Endothelial cell of umbilical vein (primary cell): Measurements from ENCODE around the gene GPS1. TPM values are rescaled to one million over a fixed set of nuclear protein-coding genes. Genes with fewer than 3 reads are reported as not detected.

ENCODE experiments used
- BruUV-seq: library from RNA; stranded (reverse); fragments of 400-500 nt; replicated peaks from 2 replicates; lab custom pipeline; 2021; lab: Mats Ljungman, UMichigan
- CTCF ChIA-PET: fragments of 300-600, 350-600 bp; sonication (Branson Sonifier 250); formaldehyde crosslinking; loops from one replicate; lab custom pipeline; 2021; ENCODE audit warnings: antibody characterized with exemption, inconsistent platforms; lab: Charles Lee
- POLR2A ChIA-PET: fragments of 300-600, 350-600 bp; sonication (Branson Sonifier 250); formaldehyde crosslinking; loops from one replicate; lab custom pipeline; 2021; ENCODE audit warnings: antibody characterized with exemption, inconsistent platforms; lab: Charles Lee
- DNase-seq: peaks from one replicate; pipeline ENCODE4 v3.0.0-alpha.2; 2011; ENCODE audit warnings: low read depth, low spot score
- FAIRE-seq: peaks from 2 replicates; lab custom pipeline; 2011; peaks lifted over from hg19 to GRCh38; lab: Jason Lieb, UNC
- H2AFZ ChIP-seq: 2 replicates; pipeline ENCODE4 v1.6.0; 2012; ENCODE audit warnings: low read depth, low read length, control low read depth, inconsistent platforms
- H3K27ac ChIP-seq: 2 replicates; pipeline ENCODE4 v1.5.1; 2011; ENCODE audit warnings: low read depth, mild to moderate bottlenecking, control low read depth, low read length, moderate library complexity; ENCODE audit not compliant: insufficient read depth
- H3K27me3 ChIP-seq, 2 experiments: 2 replicates each; pipeline versions ENCODE4 v1.6.0 to v1.6.1; 2011; ENCODE audit warnings: low read length in 2 of 2, mixed read lengths in 1 of 2; ENCODE audit not compliant: control insufficient read depth in 2 of 2, insufficient read depth in 2 of 2
- H3K36me3 ChIP-seq, 2 experiments: 2 replicates in 1 of 2; 3 replicates in 1 of 2; pipeline ENCODE4 v1.5.1; 2011; ENCODE audit warnings: low read length in 2 of 2, mild to moderate bottlenecking in 1 of 2, moderate library complexity in 1 of 2; ENCODE audit not compliant: control insufficient read depth in 2 of 2, insufficient read depth in 2 of 2; ENCODE audit errors: extremely low read depth in 1 of 2
- H3K4me1 ChIP-seq: 3 replicates; pipeline ENCODE4 v1.5.1; 2011; ENCODE audit warnings: mild to moderate bottlenecking, low read length; ENCODE audit not compliant: control insufficient read depth, insufficient read depth; ENCODE audit errors: extremely low read depth
- H3K4me2 ChIP-seq: 2 replicates; pipeline ENCODE4 v1.6.1; 2011; ENCODE audit warnings: low read length, control low read depth, mixed read lengths; ENCODE audit not compliant: insufficient read depth
- H3K4me3 ChIP-seq, 3 experiments: fragments of 200-600 bp in 1 of 3; sonication (generic), shearing (Covaris generic) in 1 of 3; replicated peaks in 1 of 3; 2 replicates each; pipeline ENCODE4 v1.5.1; 2011 to 2016; ENCODE audit warnings: control low read depth in 3 of 3, low read length in 3 of 3, mild to moderate bottlenecking in 2 of 3, inconsistent platforms in 1 of 3, low read depth in 1 of 3, moderate library complexity in 1 of 3; ENCODE audit not compliant: insufficient read depth in 1 of 3
- H3K79me2 ChIP-seq: 2 replicates; pipeline ENCODE4 v1.6.0; 2012; ENCODE audit warnings: low read length, inconsistent platforms; ENCODE audit not compliant: control insufficient read depth, insufficient read depth
- H3K9ac ChIP-seq: replicated peaks from 2 replicates; pipeline ENCODE3; 2011; ENCODE audit warnings: low read length, control low read depth; ENCODE audit not compliant: insufficient read depth; ENCODE audit errors: extremely low read depth
- H3K9me1 ChIP-seq: replicated peaks from 3 replicates; pipeline ENCODE4 v1.6.0; 2011; ENCODE audit warnings: mild to moderate bottlenecking, low read length; ENCODE audit not compliant: control insufficient read depth, insufficient read depth; ENCODE audit errors: extremely low read depth
- H3K9me3 ChIP-seq: replicated peaks from 2 replicates; pipeline ENCODE4 v1.5.1; 2012; ENCODE audit warnings: low read length, inconsistent platforms; ENCODE audit not compliant: control insufficient read depth, insufficient read depth
- H4K20me1 ChIP-seq: replicated peaks from 2 replicates; pipeline ENCODE3; 2011; ENCODE audit warnings: mild to moderate bottlenecking, low read length; ENCODE audit not compliant: control insufficient read depth, insufficient read depth; ENCODE audit errors: extremely low read depth
- CTCF ChIP-seq, 2 donors: IDR thresholded peaks; 1 replicate in 1 of 2; 2 replicates in 1 of 2; pipeline ENCODE4 v1.5.1; 2011; ENCODE audit warnings: low read length in 2 of 2, mild to moderate bottlenecking in 2 of 2, moderate library complexity in 2 of 2, control low read depth in 1 of 2, inconsistent platforms in 1 of 2, low read depth in 1 of 2; ENCODE audit not compliant: insufficient read depth in 1 of 2; ENCODE audit errors: extremely low read depth in 1 of 2
- FOS ChIP-seq: IDR thresholded peaks from 2 replicates; pipeline ENCODE4 v1.6.1; 2011; ENCODE audit warnings: mild to moderate bottlenecking, low read length, moderate library complexity, borderline replicate concordance; ENCODE audit not compliant: insufficient read depth
- MAX ChIP-seq: IDR thresholded peaks from 2 replicates; pipeline ENCODE4 v1.6.1; 2011; ENCODE audit not compliant: insufficient read depth, insufficient read length
- POLR2A ChIP-seq: IDR thresholded peaks from 2 replicates; pipeline ENCODE4 v1.6.1; 2012; ENCODE audit warnings: low read depth, mild to moderate bottlenecking, control low read depth, low read length
- POLR2AphosphoS5 ChIP-seq: IDR thresholded peaks from 2 replicates; pipeline ENCODE4 v1.6.1; 2012; ENCODE audit warnings: low read depth, mild to moderate bottlenecking, control low read depth, low read length, moderate library complexity; ENCODE audit not compliant: insufficient read depth
- dilution Hi-C: fragments of 300-500 bp; cut with MboI; formaldehyde crosslinking; loops from one replicate; pipeline ENCODE4 v1.15.0; 2019; ENCODE audit warnings: low sequenced_read_pairs; ENCODE audit not compliant: extremely low pct_ligation_motif_present
- intact Hi-C: fragments of 100-400 bp; cut with micrococcal nuclease; formaldehyde crosslinking; loops from one replicate; pipeline ENCODE4 v1.10.0; 2022
- polyA plus RNA-seq, 4 experiments: library from polyadenylated mRNA; depleted of rRNA in 3 of 4; stranded (reverse) in 3 of 4; unstranded in 1 of 4; fragments of >200 nt; gene quantifications; 2 replicates each; pipeline versions ENCODE4 v1.2.1 to v1.2.3, GENCODE V29; 2011 to 2012; ENCODE audit warnings: missing spikeins in 1 of 4
- total RNA-seq: library from RNA; stranded (reverse); gene quantifications from 2 replicates; pipeline ENCODE4 v1.2.3, GENCODE V29; 2021

Gene GPS1
- total and polyA plus RNA-seq, 2 donors (not counting 3 experiments of a cell fraction or from before 2014, with no cell fraction given): 116 to 178 TPM

GRCh38 chr17:82037092-82037888 lies 14.4 kb upstream of the GPS1 start, which contains the start of gene DCXR:
Gene DCXR (minus strand): TSS chr17:82037697. CDS start chr17:82037682, 15 bp downstream.
- DNase-seq (peak; percentile 97), FAIRE-seq (peak; percentile 99)
- Histone ChIP-seq H4K20me1 (no peaks in the 10 kb centered on the region), H3K4me1 (peaks cover 9% of the 10 kb centered on the region), H3K36me3 (no peaks in the 10 kb centered on the region), H3K4me2 (peak within 1 kb of the TSS; percentile 67), H3K4me3 (peak within 1 kb of the TSS; percentile 58 to 71 (median 69)), H3K79me2 (peaks cover 4% of the 10 kb centered on the region), H3K9me3 (no peaks in the 10 kb centered on the region), H3K27ac (peak within 1 kb of the TSS; percentile 36), H2AFZ (peak within 1 kb of the TSS; percentile 87), H3K27me3 (no peaks in the 10 kb centered on the region), H3K9me1 (no peaks in the 10 kb centered on the region), H3K9ac (peak within 1 kb of the TSS; percentile 78)
- POLR2A ChIA-PET: interaction anchor here (1.1 kb wide), 1 partner anchor 117 kb away, joined by 3 read pairs; no protein-coding TSS in a partner anchor
- intact Hi-C loops (loop anchor here (1.0 to 10.0 kb wide), 4 partner anchors 14 to 378 kb away; partner anchors contain the start of genes HEXD, LRRC45 and OGFOD3), dilution Hi-C loops (no loop called here)
- peak; percentile 87 to 92 for TF ChIP-seq CTCF (IDR thresholded peaks at IDR 0.05; ENCODE audit: extremely low read depth in 1 of 2, insufficient read depth in 1 of 2, low read depth in 1 of 2, low read length in 2 of 2)
- TF ChIP-seq MAX: peak; percentile 24
- TF ChIP-seq FOS: no peak
- TF ChIP-seq POLR2AphosphoS5: peak; percentile 71
- peak; percentile 80 for TF ChIP-seq POLR2A
- CTCF ChIA-PET: interaction anchor here (0.6 to 1.5 kb wide), 21 partner anchors 8 to 312 kb away, joined by 3 to 19 read pairs (median 5); partner anchors contain the start of genes CENPX, FASN, GPS1 and LRRC45
- no TSS peak for BruUV-seq
